CD8-positive, alpha-beta memory T cell (primary cell): ENCODE results near the gene DCPS. TPM values are rescaled to one million over a fixed set of nuclear protein-coding genes. Genes with fewer than 3 reads are reported as not detected.
A peak's percentile ranks its signal among the peaks of the same experiment; 100 is the strongest.

Source experiments
- CTCF ChIA-PET: fragments of 350-600 bp; sonication (Branson Sonifier 250); formaldehyde crosslinking; loops from one replicate; lab custom pipeline; 2021; ENCODE audit warnings: antibody characterized with exemption; lab: Charles Lee
- POLR2A ChIA-PET: fragments of 350-600 bp; sonication (Branson Sonifier 250); formaldehyde crosslinking; loops from one replicate; lab custom pipeline; 2021; ENCODE audit warnings: antibody characterized with exemption; lab: Charles Lee
- DNase-seq, 5 donors: peaks; one replicate each; pipeline versions ENCODE4 v3.0.0 to v3.0.0-alpha.2; 2020 to 2022; ENCODE audit warnings: mixed read lengths in 1 of 5
- H3K27ac ChIP-seq: one replicate; pipeline ENCODE4 v1.7.0; 2013; ENCODE audit warnings: low read depth, mild to moderate bottlenecking, low read length, moderate library complexity
- H3K27me3 ChIP-seq: 2 replicates; pipeline ENCODE4 v1.7.0; 2013; ENCODE audit warnings: low read length, mild to moderate bottlenecking; ENCODE audit not compliant: insufficient read depth, poor library complexity, severe bottlenecking
- H3K36me3 ChIP-seq: 2 replicates; pipeline ENCODE4 v1.7.0; 2013; ENCODE audit warnings: mild to moderate bottlenecking, low read length, moderate library complexity; ENCODE audit not compliant: insufficient read depth
- H3K4me1 ChIP-seq: 2 replicates; pipeline ENCODE4 v1.7.0; 2013; ENCODE audit warnings: mild to moderate bottlenecking, low read length, moderate library complexity; ENCODE audit not compliant: insufficient read depth
- H3K4me3 ChIP-seq: 2 replicates; pipeline ENCODE4 v1.7.0; 2013; ENCODE audit warnings: mild to moderate bottlenecking, low read length
- H3K9me3 ChIP-seq: 2 replicates; pipeline ENCODE4 v1.7.0; 2013; ENCODE audit warnings: mild to moderate bottlenecking, low read length
- H3K27ac Mint-ChIP-seq, 8 donors: one replicate each; pipeline ENCODE4 v1.8.0; 2020 to 2021; ENCODE audit warnings: mixed read lengths in 8 of 8, mild to moderate bottlenecking in 6 of 8, inconsistent platforms in 3 of 8, moderate library complexity in 3 of 8
- H3K27me3 Mint-ChIP-seq, 2 donors: one replicate each; pipeline ENCODE4 v1.8.0; 2020 to 2021; ENCODE audit warnings: mixed read lengths in 2 of 2, mild to moderate bottlenecking in 1 of 2, moderate library complexity in 1 of 2
- H3K36me3 Mint-ChIP-seq, 3 donors: one replicate each; pipeline ENCODE4 v1.8.0; 2020 to 2021; ENCODE audit warnings: mixed read lengths in 3 of 3, inconsistent platforms in 1 of 3, mild to moderate bottlenecking in 1 of 3
- H3K4me1 Mint-ChIP-seq, 3 donors: one replicate each; pipeline ENCODE4 v1.8.0; 2020 to 2021; ENCODE audit warnings: mixed read lengths in 3 of 3, inconsistent platforms in 1 of 3, mild to moderate bottlenecking in 1 of 3
- H3K4me3 Mint-ChIP-seq, 7 donors: one replicate each; pipeline ENCODE4 v1.8.0; 2020 to 2021; ENCODE audit warnings: mixed read lengths in 7 of 7, mild to moderate bottlenecking in 6 of 7, moderate library complexity in 4 of 7, inconsistent platforms in 2 of 7
- H3K9me3 Mint-ChIP-seq, 5 donors: one replicate each; pipeline ENCODE4 v1.8.0; 2020 to 2022; ENCODE audit warnings: mixed read lengths in 5 of 5, mild to moderate bottlenecking in 3 of 5, moderate library complexity in 2 of 5, inconsistent platforms in 1 of 5
- polyA plus RNA-seq: library from polyadenylated mRNA; unstranded; fragments of 300-500 nt; fragmentation: Illumina TruSeq; gene quantifications from one replicate; pipeline ENCODE4 v1.2.3, GENCODE V29; 2021
- total RNA-seq, 2 experiments: library from RNA; stranded (reverse); gene quantifications; one replicate each; pipeline ENCODE4 v1.2.3, GENCODE V29; 2021

The DCPS gene
- total and polyA plus RNA-seq, 3 experiments from 2014 or later = 40.0 to 59.6 (median 42.4) TPM

- no peaks in the 10 kb centered on the region for H3K9me3 Mint-ChIP-seq
- H3K4me3 Mint-ChIP-seq = peak overlapping the region; percentile 88 to 97 (median 90)
- POLR2A ChIA-PET = interaction anchor here (0.5 to 1.7 kb wide), 3 partner anchors 51 to 138 kb away, joined by 4 to 5 read pairs (median 4); partner anchors contain the start of gene DCPS
These were observed 50.9 kb downstream of the DCPS start for GRCh38 chr11:126354631-126355323.

DNA sequence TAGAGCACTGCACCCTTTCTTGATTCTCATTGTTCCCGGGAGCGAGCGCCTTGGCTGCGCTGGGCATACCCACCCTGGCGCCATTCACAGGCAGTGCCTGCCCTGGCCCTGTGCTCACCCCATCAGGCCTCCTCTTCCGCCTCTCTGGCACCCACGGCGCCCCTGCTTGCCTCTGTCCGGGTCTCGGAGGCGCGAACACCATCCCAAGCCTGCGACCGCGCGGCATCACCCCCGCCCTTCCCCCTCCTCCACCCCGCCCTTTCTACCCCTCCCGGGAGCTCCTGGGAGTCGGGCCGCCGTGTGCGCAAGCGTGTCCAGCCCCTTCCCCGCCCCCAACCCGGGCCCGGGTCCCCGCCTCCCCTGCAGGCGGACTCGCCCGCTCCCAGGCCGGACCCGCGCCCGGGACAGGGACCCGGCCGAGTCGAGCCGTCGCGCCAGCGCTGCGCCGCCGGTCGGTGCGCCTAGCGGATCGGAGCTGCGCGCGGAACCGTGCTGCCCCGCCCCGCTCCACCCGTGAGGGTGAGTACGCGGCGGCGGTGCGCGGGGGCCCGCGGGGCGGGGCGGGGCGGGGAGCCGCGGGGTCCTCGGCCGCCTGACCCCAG, 51.6 kb downstream of the DCPS start, which contains the start of gene ST3GAL4:
TSS of gene ST3GAL4 (plus strand) at position 363 of the 602 bp plus-strand sequence. CDS start 50,470 bp downstream, outside the sequence.
- Histone ChIP-seq H3K4me3 (peak within 1 kb of the TSS; percentile 86), H3K27ac (peak within 1 kb of the TSS; percentile 54), H3K4me1 (peaks cover 21% of the 10 kb centered on the region), H3K9me3 (no peaks in the 10 kb centered on the region), H3K27me3 (no peaks in the 10 kb centered on the region), H3K36me3 (no peaks in the 10 kb centered on the region)
- Mint-ChIP-seq H3K4me3 (peak within 1 kb of the TSS; percentile 88 to 97 (median 90)), H3K4me1 (peaks cover 31 to 47% (median 32%) of the 10 kb centered on the region in 3 donors), H3K9me3 (no peaks in the 10 kb centered on the region), H3K27ac (peak within 1 kb of the TSS; percentile 67 to 93 (median 86)), H3K36me3 (peaks cover 0 to 3% (median 0%) of the 10 kb centered on the region in 3 donors), H3K27me3 (peaks cover 0 to 2% of the 10 kb centered on the region in 2 donors)
- ChIA-PET CTCF (interaction anchor here (1.2 kb wide), 1 partner anchor 125 kb away, joined by 3 read pairs; no protein-coding TSS in a partner anchor), POLR2A (interaction anchor here (0.5 to 1.7 kb wide), 4 partner anchors 52 to 138 kb away, joined by 3 to 5 read pairs (median 4); partner anchors contain the start of genes DCPS, FOXRED1 and SRPRA)
- DNase-seq = peak; percentile 37 to 69 (median 54)

More at GRCh38 chr11:126354631-126355323, 50.9 kb downstream of the DCPS start:
- peaks cover 21% of the 10 kb centered on the region for H3K4me1 ChIP-seq
- peaks cover 0 to 3% (median 0%) of the 10 kb centered on the region in 3 donors for H3K36me3 Mint-ChIP-seq
- H3K36me3 ChIP-seq = no peaks in the 10 kb centered on the region
- H3K4me1 Mint-ChIP-seq = peaks cover 31 to 47% (median 32%) of the 10 kb centered on the region in 3 donors
- no peaks in the 10 kb centered on the region for H3K27me3 ChIP-seq
- H3K9me3 ChIP-seq = no peaks in the 10 kb centered on the region
- peak overlapping the region; percentile 67 to 93 (median 86) for H3K27ac Mint-ChIP-seq
- peak overlapping the region; percentile 54 for H3K27ac ChIP-seq
- DNase-seq = no peak
- H3K27me3 Mint-ChIP-seq = peaks cover 0 to 2% of the 10 kb centered on the region in 2 donors
- CTCF ChIA-PET = no interaction called here
- H3K4me3 ChIP-seq = peak overlapping the region; percentile 86

GRCh38 chr11:126355926-126356897, 52.4 kb downstream of the DCPS start:
- no peaks in the 10 kb centered on the region for H3K36me3 ChIP-seq
- Mint-ChIP-seq H3K27ac (peak overlapping the region in 5 of 8 donors; percentile 12 to 87 (median 79)), H3K9me3 (no peaks in the 10 kb centered on the region), H3K4me1 (peaks cover 27 to 39% (median 32%) of the 10 kb centered on the region in 3 donors), H3K4me3 (peak overlapping the region; percentile 67 to 92 (median 75)), H3K36me3 (peaks cover 0 to 2% (median 0%) of the 10 kb centered on the region in 3 donors), H3K27me3 (peaks cover 0 to 2% of the 10 kb centered on the region in 2 donors)
- ChIA-PET CTCF (interaction anchor here (1.2 to 1.7 kb wide), 3 partner anchors 8 to 125 kb away, joined by 3 to 4 read pairs (median 4); no protein-coding TSS in a partner anchor), POLR2A (interaction anchor here (0.9 to 1.7 kb wide), 2 partner anchors 52 to 88 kb away, joined by 3 to 4 read pairs; partner anchors contain the start of genes DCPS, FOXRED1 and SRPRA)
- peak overlapping the region; percentile 37 for H3K4me3 ChIP-seq
- H3K4me1 ChIP-seq = peaks cover 21% of the 10 kb centered on the region
- H3K27me3 ChIP-seq = no peaks in the 10 kb centered on the region
- H3K27ac ChIP-seq = peak overlapping the region; percentile 24
- no peaks in the 10 kb centered on the region for H3K9me3 ChIP-seq
- peak in 1 of 5 donors; percentile 51 for DNase-seq

- Mint-ChIP-seq H3K4me3 (peak overlapping the region; percentile 41 to 92 (median 74)), H3K36me3 (peaks cover 0 to 2% (median 0%) of the 10 kb centered on the region in 3 donors), H3K4me1 (peaks cover 25 to 39% (median 31%) of the 10 kb centered on the region in 3 donors), H3K27ac (peak overlapping the region in 7 of 8 donors; percentile 24 to 87 (median 66)), H3K9me3 (no peaks in the 10 kb centered on the region), H3K27me3 (peaks cover 0 to 2% of the 10 kb centered on the region in 2 donors)
- Histone ChIP-seq H3K4me3 (no peak overlapping the region), H3K4me1 (peaks cover 21% of the 10 kb centered on the region), H3K27me3 (no peaks in the 10 kb centered on the region), H3K27ac (no peak overlapping the region), H3K36me3 (no peaks in the 10 kb centered on the region), H3K9me3 (no peaks in the 10 kb centered on the region)
- CTCF ChIA-PET = interaction anchor here (1.4 to 1.7 kb wide), 2 partner anchors 9 to 13 kb away, joined by 4 read pairs; no protein-coding TSS in a partner anchor
- no peak for DNase-seq
- POLR2A ChIA-PET = no interaction called here
These were observed 53.4 kb downstream of the DCPS start for GRCh38 chr11:126357055-126357962.

- no peaks in the 10 kb centered on the region for H3K36me3 ChIP-seq
- Mint-ChIP-seq H3K9me3 (no peaks in the 10 kb centered on the region), H3K4me3 (peak overlapping the region in 5 of 7 donors; percentile 41 to 84 (median 73))
These were observed 54.3 kb downstream of the DCPS start for GRCh38 chr11:126357969-126358762.

GRCh38 chr11:126358763-126359160, 54.9 kb downstream of the DCPS start:
- Mint-ChIP-seq H3K4me1 (peaks cover 15 to 25% (median 17%) of the 10 kb centered on the region in 3 donors), H3K27me3 (peaks cover 0 to 1% of the 10 kb centered on the region in 2 donors), H3K36me3 (peaks cover 0 to 2% (median 0%) of the 10 kb centered on the region in 3 donors), H3K27ac (peak overlapping the region in 3 of 8 donors; percentile 1 to 84 (median 17)), H3K9me3 (no peaks in the 10 kb centered on the region), H3K4me3 (peak overlapping the region in 1 of 7 donors; percentile 50)
- no peaks in the 10 kb centered on the region for H3K9me3 ChIP-seq
- no peaks in the 10 kb centered on the region for H3K36me3 ChIP-seq
- no peaks in the 10 kb centered on the region for H3K27me3 ChIP-seq
- H3K4me1 ChIP-seq = peaks cover 14% of the 10 kb centered on the region
- POLR2A ChIA-PET = no interaction called here
- H3K4me3 ChIP-seq = no peak overlapping the region
- H3K27ac ChIP-seq = no peak overlapping the region
- no peak for DNase-seq
- CTCF ChIA-PET = interaction anchor here (1.4 kb wide), 1 partner anchor 20 kb away, joined by 3 read pairs; no protein-coding TSS in a partner anchor

More at GRCh38 chr11:126357969-126358762, 54.3 kb downstream of the DCPS start:
- H3K4me1 ChIP-seq = peaks cover 18% of the 10 kb centered on the region
- no peak for DNase-seq
- no peaks in the 10 kb centered on the region for H3K9me3 ChIP-seq
- POLR2A ChIA-PET = no interaction called here
- H3K36me3 Mint-ChIP-seq = peaks cover 0 to 2% (median 0%) of the 10 kb centered on the region in 3 donors
- peaks cover 0 to 2% of the 10 kb centered on the region in 2 donors for H3K27me3 Mint-ChIP-seq
- CTCF ChIA-PET = interaction anchor here (1.4 to 1.7 kb wide), 2 partner anchors 10 to 12 kb away, joined by 4 read pairs; no protein-coding TSS in a partner anchor
- H3K27ac ChIP-seq = no peak overlapping the region
- H3K27ac Mint-ChIP-seq = peak overlapping the region in 3 of 8 donors; percentile 56 to 94 (median 68)
- peaks cover 18 to 31% (median 23%) of the 10 kb centered on the region in 3 donors for H3K4me1 Mint-ChIP-seq
- no peaks in the 10 kb centered on the region for H3K27me3 ChIP-seq
- no peak overlapping the region for H3K4me3 ChIP-seq
